ENCODE results near the gene ATXN1. TPM values are rescaled to one million over a fixed set of nuclear protein-coding genes. Genes with fewer than 3 reads are reported as not detected.

Gene ATXN1
- total RNA-seq, 1 donor from 2014 or later = 36.0 TPM

DNA sequence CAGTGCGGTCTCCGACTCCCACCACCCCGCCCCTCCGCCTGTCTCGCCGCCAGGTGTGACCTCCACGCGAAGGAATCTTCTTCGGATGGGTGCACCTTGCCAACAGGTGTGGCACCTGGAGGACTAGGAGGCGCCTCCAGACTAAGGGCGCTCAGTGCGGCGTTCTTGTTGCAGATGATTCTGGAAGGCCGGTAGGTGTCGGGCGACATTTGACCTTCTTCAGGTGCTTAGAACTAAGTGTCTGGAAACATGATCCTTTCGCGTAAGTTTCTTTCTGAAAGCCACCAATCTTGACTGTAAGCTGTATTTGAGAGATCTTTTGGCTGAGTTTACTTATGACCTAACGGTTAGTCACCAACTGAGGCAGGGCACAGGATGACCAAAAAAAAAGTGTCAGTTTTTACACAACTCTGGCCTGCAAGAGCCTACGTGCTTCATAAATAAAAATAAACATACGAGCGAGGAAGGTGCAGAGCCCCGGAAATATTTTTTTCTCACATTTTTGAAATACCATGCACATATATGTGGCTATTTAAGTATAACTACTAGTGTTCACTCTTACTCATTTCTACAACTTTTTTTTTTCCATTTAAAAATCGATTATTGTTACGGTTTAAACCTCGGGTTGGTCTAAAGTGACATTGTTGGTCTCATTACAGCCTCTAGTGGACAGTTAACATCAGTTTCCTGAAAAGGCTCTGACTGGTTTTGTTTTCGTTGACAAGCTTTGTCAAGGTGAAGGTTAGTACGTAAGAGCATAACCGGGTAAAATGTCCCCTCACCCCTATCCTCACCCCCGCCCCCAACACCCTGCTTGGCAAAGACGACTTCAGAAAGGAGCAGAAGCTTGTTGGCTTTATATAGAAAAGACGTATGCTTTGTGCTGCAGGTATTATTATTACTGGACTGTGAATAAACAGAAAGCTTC, 1.6 kb upstream of the ATXN1 start:
- DNase-seq (ENCODE audit: low spot score) = no peak

DNA sequence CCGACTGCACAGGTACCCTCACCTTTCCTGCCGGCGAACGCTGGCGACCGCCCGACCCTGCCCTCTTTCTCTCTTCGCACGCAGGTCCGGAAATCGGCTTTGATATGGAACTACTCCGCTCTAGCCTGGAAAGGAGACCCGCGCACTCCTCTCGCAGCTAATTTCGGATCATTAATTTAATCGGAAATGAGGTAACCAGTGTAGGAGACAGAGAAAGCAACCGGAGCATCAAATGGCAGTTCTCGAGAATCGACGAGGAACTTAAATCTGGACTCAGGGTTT, 949 bp upstream of the ATXN1 start:
- DNase-seq (ENCODE audit: low spot score) = no peak

DNA sequence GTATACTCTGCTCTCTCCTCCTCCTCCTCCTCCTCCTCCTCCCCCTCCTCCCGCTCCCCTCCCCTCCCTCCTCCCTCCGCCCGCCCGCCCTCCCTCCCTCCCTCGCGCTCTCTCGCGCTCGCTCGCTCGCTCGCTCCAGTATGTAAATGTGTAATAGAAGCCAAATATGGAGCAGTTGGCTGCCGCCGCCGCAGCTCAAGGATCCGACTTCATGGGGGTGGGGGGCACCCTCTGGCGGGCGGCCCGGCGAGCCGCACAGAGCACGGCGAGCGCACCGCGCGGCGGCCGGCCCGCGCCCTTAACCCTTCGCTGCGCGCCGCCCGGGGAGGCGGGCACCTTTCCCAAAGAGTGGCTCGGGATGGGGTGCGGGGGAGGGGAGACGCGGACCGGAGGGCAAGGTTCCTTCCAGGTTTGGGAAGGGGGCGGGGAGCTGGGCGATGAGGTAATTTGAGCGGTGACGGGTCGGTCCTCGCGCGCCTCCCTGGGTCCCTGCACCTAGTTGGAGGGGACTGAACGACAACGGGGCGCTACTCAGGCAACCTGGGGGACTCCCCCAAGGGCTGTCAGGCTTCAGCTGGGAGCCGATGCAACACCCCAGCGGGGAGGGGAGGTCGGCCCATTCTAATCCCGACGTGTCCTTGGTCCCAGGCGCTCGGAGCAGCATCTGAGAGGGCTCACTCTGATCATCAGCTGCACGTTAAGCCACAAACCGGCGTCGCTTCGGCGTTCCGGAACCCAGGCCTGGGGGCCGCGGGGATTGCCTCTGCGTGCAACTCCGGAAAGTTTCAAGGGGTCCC, 409 bp upstream of the ATXN1 start:
- DNase-seq (ENCODE audit: low spot score) = peak; percentile 93

DNA sequence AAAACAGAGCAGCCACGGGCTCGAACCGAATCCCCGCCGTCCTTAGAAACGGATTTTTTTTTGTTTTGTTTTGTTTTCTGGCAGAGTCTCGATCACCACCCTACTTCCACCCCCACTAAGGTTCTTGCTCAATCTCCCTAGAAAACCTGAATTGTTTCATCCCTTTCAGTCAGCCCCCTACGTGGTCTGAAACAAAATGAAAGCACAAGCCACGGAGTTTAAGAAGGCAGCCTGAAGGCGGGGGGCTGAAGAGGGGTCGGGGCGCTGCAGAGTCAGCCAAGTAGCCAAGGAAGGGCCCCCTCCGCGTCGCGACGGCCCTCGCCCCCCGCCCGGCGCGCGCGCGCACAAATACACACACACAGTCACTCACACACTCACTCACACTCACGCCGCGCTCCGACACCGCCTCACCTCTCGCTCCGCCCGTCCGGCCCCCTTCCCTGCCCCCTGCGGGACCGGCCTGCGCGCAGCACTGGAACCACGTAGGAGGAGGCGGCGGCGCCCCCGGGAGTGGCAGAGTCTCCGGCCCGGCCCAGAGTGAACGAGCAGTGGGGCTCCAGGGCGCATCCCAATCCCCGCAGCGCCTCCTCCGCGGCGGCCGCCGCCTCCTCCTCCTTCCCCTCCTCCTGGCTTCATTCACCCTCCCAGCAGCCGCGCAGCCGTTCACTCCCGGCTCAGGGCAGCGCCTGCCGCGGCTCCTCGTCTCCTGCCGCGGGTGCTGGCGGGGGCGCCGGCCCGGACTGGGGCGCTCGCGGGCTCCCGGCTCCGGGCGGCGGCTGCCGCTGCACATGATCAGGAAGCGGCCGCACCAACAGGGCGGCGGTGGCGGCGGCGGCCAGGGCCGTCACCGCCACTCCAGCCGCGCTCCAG, 1.4 kb downstream of the ATXN1 start:
- peak; percentile 96 for DNase-seq (ENCODE audit: low spot score)

DNA sequence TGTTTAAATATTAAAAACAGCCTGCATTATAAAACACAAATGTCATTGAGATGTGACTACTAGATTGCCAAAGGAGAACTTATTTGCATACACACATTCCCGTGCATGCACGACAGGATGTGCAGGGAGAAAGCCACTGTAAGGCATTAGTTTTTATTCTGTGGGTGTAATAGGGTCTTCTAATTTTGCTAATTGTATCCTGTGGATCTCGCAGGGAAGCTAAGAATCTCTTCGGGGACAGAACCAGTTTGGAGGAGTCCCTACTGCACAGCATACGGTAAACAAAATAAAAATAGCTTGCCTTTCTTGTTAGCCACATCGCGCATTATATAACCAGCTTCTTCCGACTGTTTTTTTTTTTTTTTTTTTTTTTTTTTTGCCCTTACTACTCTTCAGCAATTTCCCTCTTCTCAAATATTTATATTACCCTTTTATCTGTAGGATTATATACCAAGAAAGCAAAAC, 2.0 kb downstream of the ATXN1 start:
- DNase-seq (ENCODE audit: low spot score) = no peak

DNA sequence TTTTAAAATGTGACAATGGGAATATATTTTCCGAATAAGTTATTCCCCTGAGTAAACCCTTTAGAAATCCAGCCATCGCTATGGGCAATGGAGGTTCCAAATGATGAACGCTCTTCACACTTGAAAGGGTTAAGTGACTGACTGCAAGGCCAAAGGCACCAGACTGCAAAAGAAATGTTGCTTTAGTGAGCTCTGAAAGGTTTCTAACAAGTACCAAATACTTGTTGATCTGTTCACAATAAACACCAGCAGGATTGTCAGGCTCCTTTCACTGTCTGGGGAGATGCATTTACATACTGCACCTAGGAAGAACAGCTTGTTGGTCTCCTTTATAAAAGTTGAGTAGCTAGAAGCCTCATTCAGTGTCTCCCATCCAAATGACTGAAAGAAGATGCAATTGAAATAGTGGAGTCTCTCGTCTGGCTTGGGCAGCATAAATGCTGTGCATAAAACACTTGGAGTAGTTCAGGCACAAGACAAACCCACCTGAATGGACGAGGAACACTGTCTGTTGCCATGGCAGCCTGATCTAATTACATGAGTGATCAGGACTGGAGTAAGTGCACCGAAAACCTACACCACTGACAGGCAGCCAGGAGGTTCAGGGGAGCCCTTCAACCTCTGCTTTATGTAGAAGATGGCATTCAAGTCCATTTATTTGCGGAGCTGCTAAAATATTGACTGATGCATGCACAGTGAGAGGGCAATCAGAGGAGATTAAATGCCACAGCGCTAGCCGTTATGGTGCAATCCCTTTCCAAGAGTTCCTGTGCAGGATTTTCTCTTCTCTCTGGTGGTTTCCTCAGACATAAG, 2.9 kb downstream of the ATXN1 start:
- DNase-seq (ENCODE audit: low spot score) = no peak

DNA sequence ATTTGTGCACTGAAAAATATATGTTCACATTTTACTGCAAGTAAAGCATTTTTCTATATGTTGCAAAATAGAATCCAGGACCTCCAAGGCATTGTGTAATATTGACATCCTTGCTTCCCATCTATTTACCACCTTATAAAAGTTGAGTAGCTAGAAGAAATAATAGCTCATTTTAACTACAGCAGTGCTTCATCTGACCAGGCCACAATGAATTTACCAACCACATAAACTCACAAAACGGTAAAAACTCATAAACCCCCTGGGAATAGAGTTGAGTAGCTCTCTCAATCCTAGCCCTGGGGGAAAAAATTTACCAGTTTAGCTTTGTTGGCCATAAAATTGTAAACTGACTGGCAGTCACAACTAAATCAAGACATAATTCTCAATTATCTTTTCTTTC, 3.9 kb downstream of the ATXN1 start:
- no peak for DNase-seq (ENCODE audit: low spot score)

DNA sequence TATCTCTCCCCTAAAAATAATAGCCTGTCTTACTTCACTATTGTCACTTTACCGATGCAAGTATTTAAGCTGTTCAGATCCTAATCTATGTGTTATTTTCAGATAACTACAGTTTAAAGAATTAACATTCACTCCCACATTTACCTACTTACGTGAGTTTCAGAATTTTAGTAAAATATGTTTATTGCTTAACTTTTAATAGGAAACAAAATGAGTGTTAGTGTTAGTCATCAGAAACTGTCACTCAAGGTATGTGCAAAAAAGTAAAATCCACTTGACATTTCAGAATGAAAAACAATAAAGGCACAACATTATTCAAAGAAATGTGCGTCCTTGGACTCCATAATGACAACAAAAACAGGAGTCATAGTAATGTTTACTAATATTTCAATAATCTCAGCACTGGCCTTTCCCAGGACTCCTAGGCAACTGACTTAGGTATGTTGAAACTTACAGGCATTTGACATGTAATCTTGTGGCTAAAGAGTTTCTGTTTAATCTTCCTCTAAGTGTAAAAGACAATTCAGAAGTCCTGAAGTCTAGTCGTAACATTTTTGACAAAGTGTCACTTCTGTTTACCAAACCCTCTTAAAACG, 4.5 kb downstream of the ATXN1 start:
- no peak for DNase-seq (ENCODE audit: low spot score)

DNA sequence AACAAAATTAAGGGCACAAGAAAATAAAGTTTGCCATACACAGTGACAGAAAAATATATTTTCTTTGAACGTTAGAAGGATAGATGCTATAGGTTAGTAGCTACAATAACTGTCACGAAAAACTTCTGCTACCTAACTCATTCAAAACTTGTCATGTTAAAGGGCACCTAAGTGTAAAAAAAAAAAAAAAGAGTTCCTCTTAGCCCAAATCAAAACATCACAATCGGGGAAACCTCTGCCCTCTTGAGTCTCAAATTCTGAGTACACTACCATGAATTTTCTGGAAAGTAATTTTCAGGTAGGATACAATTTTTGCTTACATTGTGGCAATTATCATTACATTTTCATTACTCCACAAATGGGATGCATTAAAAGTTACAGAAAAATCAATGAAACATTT, 5.7 kb downstream of the ATXN1 start:
- no peak for DNase-seq (ENCODE audit: low spot score)

DNA sequence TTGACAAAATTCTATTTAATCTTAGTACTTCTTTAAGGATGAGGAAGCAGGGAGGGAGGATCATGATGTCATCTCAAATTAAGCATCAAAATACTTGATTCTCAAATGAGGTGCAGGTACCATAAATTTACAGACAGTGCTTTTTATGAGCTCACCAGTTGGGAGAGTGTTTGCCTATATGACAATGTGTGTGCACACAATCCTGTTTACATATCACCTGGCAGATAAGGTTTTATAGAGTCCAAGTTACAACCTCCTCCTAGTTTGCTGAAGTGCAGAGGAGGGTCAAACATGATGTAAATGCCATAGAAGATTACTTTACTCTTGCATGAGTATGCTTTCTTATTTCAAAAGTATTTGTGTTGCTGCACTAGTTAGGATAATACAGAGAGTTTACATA, 6.4 kb downstream of the ATXN1 start:
- no peak for DNase-seq (ENCODE audit: low spot score)

DNA sequence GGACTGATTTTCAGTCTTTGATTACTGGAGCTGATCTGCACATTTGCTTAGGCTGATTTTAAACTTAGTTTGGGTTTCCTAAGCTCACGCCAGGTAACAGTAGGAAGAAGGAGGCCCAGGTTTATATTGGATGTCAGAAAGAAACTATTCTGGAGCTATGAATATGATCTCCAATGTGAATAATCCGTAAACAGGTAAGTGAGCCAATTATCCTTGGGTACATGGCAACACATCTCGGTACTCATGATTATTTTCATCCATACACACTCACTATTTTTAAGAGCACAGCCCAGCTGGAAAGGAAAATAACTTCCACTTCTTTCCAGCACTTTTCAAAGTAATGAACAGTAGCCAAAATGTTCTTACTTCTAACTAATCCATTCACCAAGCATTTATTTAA, 7.0 kb downstream of the ATXN1 start:
- no peak for DNase-seq (ENCODE audit: low spot score)

DNA sequence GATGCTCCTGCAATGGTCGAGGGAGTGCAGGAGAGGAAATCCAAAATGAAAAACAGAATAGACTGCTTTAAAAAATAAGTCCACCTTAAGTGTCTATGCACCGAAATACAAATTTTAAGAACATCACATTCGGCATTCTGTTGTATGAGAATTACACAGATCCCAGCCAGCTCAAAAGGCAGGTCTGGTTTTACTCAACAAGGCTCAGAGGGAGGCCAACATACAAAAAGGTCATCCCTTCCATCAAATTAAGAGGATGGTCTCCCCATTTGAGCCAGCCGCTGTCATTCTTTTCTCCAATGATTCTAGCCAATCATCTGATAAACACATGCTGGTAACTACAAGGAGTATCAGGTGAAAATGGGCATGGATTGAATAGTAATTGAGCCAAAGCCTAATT, 7.9 kb downstream of the ATXN1 start:
- no peak for DNase-seq (ENCODE audit: low spot score)

DNA sequence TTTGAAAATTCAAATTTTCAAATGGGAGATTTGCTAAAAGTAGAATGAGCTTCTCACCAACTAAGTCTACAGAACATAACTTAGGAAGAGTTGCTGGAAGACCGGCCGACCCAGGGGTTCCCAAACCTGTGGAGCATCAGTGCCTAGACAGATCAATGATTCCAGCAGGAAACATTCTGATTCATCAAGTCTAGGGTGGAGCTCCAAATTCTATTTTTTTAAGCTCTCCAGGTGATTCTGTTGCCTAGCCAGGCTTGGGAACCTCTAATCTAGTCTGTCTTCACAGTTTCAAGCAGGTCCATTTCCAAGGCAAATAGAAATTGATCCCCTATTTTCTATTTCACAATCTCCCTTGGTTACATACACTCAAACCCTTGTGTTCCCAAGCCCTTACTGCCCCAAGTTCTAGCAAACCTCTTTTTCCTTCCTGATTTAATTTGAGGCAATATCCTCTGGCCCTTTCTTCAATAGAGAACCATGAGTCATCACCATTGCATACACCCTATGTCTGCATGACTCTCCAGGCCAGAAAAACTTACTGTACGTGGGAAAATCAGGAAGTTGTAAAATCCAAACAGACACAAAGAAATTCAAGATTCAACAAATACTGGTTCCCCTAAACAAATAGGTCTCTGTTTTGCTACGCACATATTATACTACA, 8.9 kb downstream of the ATXN1 start:
- DNase-seq (ENCODE audit: low spot score) = no peak

DNA sequence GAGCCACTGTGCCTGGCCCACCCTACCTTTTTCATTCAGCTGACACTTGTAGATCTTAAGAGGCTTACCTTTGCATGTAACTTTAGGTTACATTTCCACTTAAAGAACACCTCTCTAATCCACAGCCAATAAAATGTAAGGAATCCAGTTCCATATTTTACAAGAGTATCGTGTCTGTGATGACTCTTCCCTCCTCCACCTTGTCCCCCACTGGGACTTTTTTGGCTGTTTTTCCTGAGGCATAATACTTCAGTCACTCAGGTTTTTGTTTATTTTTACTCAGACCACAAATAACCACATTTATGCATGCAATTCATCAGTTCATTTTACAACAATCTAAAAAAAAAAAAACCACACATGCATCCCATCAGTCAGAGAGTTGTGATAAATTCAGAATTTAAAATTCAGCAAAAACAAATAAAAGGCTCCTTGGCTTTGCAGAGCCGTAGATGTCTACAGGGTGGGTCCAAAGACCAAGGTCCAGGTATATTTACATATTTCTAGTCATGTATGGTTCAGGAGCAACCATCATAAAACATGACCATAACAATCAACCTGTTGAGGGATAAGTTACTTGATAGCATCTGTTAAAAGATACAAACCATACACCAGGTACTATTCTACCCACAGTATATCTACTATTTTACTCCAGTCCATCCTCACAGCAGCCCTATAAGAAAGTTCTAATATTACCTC, 9.9 kb downstream of the ATXN1 start:
- no peak for DNase-seq (ENCODE audit: low spot score)

DNA sequence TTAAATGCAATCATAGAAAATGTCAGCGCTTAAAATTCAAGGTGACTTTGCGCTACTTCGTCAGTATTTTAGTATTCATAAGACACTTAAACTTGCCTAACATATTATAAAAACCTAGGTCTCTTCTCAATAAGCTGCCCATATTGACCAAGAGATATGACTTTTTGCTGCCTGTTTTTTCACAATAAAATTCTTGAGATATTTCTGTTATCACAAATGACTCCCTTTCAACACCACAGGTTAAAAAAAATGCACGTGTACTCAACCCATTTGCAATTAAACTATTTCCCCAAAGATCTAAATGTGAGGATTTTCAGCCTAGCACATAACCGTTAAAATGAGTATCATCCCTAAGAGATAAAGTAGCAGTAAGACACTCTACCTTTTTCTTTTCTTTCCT, 10.7 kb downstream of the ATXN1 start:
- no peak for DNase-seq (ENCODE audit: low spot score)

DNA sequence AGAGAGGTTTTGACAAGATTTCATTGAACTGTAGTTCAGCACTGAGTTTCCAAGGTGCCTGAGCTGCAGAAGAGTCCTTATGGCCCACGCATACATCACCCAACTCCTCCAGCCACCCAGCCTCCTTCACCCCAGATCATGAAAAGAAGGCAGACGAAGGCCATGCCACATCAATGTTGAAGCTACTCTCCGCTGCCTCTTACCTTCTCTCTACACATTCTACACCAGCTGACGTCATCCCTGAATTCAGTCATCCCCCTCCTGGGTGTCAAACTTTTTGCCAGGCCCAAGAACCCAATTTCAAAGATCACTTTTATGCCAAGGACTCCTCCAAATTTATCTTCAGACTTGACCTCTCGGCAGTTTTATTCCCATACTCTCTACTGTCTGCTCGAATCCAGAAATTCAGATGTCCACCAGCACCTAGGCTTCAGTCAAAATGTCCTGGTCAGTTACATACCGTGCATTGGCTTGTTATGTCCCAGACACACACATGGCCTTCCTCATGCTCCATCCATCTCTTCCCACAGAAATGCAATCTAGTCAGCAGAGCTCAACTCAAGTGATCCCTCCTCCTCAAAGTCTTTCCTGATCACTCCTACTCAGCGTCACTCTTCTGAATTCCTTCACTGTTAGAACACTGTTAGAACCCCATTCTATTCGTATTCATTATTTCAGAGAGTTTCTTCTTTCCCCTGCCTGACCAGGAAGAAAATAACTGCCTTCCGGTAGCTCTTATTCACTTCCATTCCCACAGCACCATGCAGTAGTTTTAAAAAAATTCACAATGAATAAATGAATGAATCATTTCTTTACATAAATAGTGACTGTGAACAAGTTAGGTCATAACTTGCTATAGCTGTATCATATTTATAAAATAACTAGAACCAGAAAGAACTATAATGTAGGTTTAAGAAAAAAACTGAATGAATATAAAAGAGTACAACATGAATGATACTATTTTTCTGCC, 11.5 kb downstream of the ATXN1 start:
- DNase-seq (ENCODE audit: low spot score) = no peak

DNA sequence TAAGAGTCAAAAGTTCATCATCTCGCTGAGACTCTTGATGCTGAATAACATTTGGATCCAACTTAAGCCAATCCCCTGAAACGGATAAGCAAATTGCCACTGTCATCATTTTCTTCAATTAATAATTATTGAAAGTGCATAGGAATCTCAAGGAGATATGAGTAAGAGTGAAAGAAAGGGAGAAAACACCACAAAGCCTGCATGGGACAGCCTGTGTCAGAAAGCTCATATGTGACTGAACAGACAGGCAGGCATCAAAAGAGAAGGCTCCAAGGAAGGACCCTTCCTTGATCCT, 13.3 kb downstream of the ATXN1 start:
- DNase-seq (ENCODE audit: low spot score) = no peak
